ENCODE measurements around the gene NPIPB2. TPM values are rescaled to one million over a fixed set of nuclear protein-coding genes. Genes with fewer than 3 reads are reported as not detected.
"Not testable (repeated sequence)": the region's sequence is repeated elsewhere in the genome, so short reads cannot be mapped to it uniquely, and the experiment has no call there.

Gene NPIPB2
- total RNA-seq (ENCODE audit: low replicate concordance): 0.63 and 1.6 TPM in 2 replicates

GRCh38 chr16:11941945-11942344 is at the start of gene NPIPB2:
Gene NPIPB2 (minus strand): TSS chr16:11942045. CDS start chr16:11942045, 0 bp downstream.
- not testable (repeated sequence) for DNase-seq (ENCODE audit: low read depth); H3K4me3 ChIP-seq (ENCODE audit: low read depth, low read length)

- no peak overlapping the region for H3K4me3 ChIP-seq (ENCODE audit: low read depth, low read length)
- TF ChIP-seq CTCF (IDR thresholded peaks at IDR 0.05; ENCODE audit: insufficient read depth, low read length): no peak
- DNase-seq (ENCODE audit: low read depth): no peak
Measured at GRCh38 chr16:11990702-11991390, 49.0 kb upstream of the NPIPB2 start.

- no peak for TF ChIP-seq CTCF (IDR thresholded peaks at IDR 0.05; ENCODE audit: insufficient read depth, low read length)
- no peak overlapping the region for H3K4me3 ChIP-seq (ENCODE audit: low read depth, low read length)
- DNase-seq (ENCODE audit: low read depth): no peak
Measured at GRCh38 chr16:11988258-11988978, 46.6 kb upstream of the NPIPB2 start.

- TF ChIP-seq CTCF (IDR thresholded peaks at IDR 0.05; ENCODE audit: insufficient read depth, low read length): no peak
- H3K4me3 ChIP-seq (ENCODE audit: low read depth, low read length): no peak overlapping the region
- no peak for DNase-seq (ENCODE audit: low read depth)
Measured at GRCh38 chr16:11986521-11987057, 44.7 kb upstream of the NPIPB2 start.

- peak; percentile 31 for DNase-seq (ENCODE audit: low read depth)
- no peak for TF ChIP-seq CTCF (IDR thresholded peaks at IDR 0.05; ENCODE audit: insufficient read depth, low read length)
- H3K4me3 ChIP-seq (ENCODE audit: low read depth, low read length): no peak overlapping the region
Measured at GRCh38 chr16:11985250-11985649, 43.4 kb upstream of the NPIPB2 start.

- TF ChIP-seq CTCF (IDR thresholded peaks at IDR 0.05; ENCODE audit: insufficient read depth, low read length): no peak
- no peak for DNase-seq (ENCODE audit: low read depth)
- no peak overlapping the region for H3K4me3 ChIP-seq (ENCODE audit: low read depth, low read length)
Measured at GRCh38 chr16:11980136-11980844, 38.4 kb upstream of the NPIPB2 start.
